ENCODE measurements around the gene TMEM9B.

DNA sequence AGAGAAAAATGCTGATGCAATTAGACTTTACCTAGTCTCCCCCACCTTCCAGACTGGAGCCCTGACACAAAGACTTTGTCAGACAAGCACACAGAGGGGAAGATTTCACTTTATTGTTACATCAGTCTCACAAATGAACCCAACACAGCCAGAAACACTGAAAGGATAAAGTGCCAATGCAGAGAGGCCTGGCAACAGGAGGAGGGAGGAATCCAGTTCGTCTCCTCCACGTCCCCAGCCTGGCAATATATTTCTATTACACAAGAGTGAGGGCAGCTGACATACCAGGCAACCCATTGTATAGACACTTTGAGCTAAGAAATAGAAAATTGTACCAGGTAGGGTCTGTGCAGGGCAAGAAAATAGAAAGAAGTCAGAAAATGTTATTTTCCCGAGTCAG is 16.2 kb upstream of the TMEM9B start:
- TF ChIP-seq POLR2A (IDR thresholded peaks at IDR 0.05; ENCODE audit: low read length) (no peak), GATA1 (IDR thresholded peaks at IDR 0.05; ENCODE audit: low read depth, low read length) (no peak)

All from erythroblast (primary cell).